GM23248 (cell line): Measurements from ENCODE around the gene ZNF83.

Experiments
- EZH2 ChIP-seq: fragments of 200-600 bp; sonication (generic); IDR thresholded peaks from 2 replicates; pipeline ENCODE4 v1.6.1; 2018; ENCODE audit warnings: antibody characterized with exemption, mild to moderate bottlenecking; ENCODE audit not compliant: insufficient read depth, poor library complexity, severe bottlenecking
- EZH2phosphoT487 ChIP-seq: fragments of 200-600 bp; sonication (generic); IDR thresholded peaks from 2 replicates; pipeline ENCODE4 v1.6.1; 2018; ENCODE audit warnings: antibody characterized with exemption, moderate library complexity, mild to moderate bottlenecking, low read depth; ENCODE audit not compliant: insufficient read depth

GRCh38 chr19:52687684-52688083 is 49.5 kb upstream of the ZNF83 start:
- TF ChIP-seq EZH2phosphoT487 (no peak), EZH2 (no peak)
